Stomach smooth muscle (tissue), 2 donors: ENCODE measurements around the gene ASIP.
"Not testable (repeated sequence)": the region's sequence is repeated elsewhere in the genome, so short reads cannot be mapped to it uniquely, and the experiment has no call there.

ENCODE experiments used
- H3K27ac ChIP-seq: one replicate; pipeline ENCODE4 v1.7.0; 2013; ENCODE audit warnings: mild to moderate bottlenecking, low read length, inconsistent platforms
- H3K27me3 ChIP-seq, 2 donors: one replicate each; pipeline ENCODE4 v1.7.0; 2013; ENCODE audit warnings: low read length in 2 of 2; ENCODE audit not compliant: insufficient read depth in 2 of 2, control insufficient read depth in 1 of 2
- H3K36me3 ChIP-seq, 2 donors: one replicate each; pipeline ENCODE4 v1.7.0; 2013; ENCODE audit warnings: low read length in 2 of 2; ENCODE audit not compliant: control insufficient read depth in 2 of 2, insufficient read depth in 2 of 2
- H3K4me1 ChIP-seq: one replicate; pipeline ENCODE4 v1.7.0; 2013; ENCODE audit warnings: low read length; ENCODE audit not compliant: control insufficient read depth, insufficient read depth
- H3K4me3 ChIP-seq, 2 donors: one replicate each; pipeline ENCODE4 v1.7.0; 2013; ENCODE audit warnings: low read length in 2 of 2
- H3K9ac ChIP-seq, 2 donors: one replicate each; pipeline ENCODE4 v1.7.0; 2013; ENCODE audit warnings: low read length in 2 of 2, mild to moderate bottlenecking in 1 of 2
- H3K9me3 ChIP-seq, 2 donors: one replicate each; pipeline ENCODE4 v1.7.0; 2013; ENCODE audit warnings: low read length in 2 of 2; ENCODE audit not compliant: control insufficient read depth in 2 of 2
- donor health status: healthy.
- donor health status: Pancreatic carcinoma.

ASIP gene

GRCh38 chr20:34262488-34263288, 21.5 kb downstream of the ASIP start:
- H3K9me3 ChIP-seq, result no peaks in the 10 kb centered on the region
- H3K4me3 ChIP-seq, result no peak overlapping the region
- no peaks in the 10 kb centered on the region for H3K4me1 ChIP-seq
- peak overlapping the region; percentile 18 for H3K27ac ChIP-seq
- H3K36me3 ChIP-seq, result no peaks in the 10 kb centered on the region
- H3K9ac ChIP-seq, result no peak overlapping the region
- H3K27me3 ChIP-seq, result no peaks in the 10 kb centered on the region

GRCh38 chr20:34263468-34263867, 22.2 kb downstream of the ASIP start:
- H3K27ac ChIP-seq, H3K9ac ChIP-seq, H3K9me3 ChIP-seq, H3K4me1 ChIP-seq, H3K36me3 ChIP-seq, H3K4me3 ChIP-seq, H3K27me3 ChIP-seq: not testable (repeated sequence)

- no peak overlapping the region for H3K27ac ChIP-seq
- peaks cover 5 to 6% of the 10 kb centered on the region in 2 donors for H3K27me3 ChIP-seq
- no peaks in the 10 kb centered on the region for H3K9me3 ChIP-seq
- H3K4me3 ChIP-seq, result no peak overlapping the region
- no peak overlapping the region for H3K9ac ChIP-seq
- H3K4me1 ChIP-seq, result peaks cover 7% of the 10 kb centered on the region
- no peaks in the 10 kb centered on the region for H3K36me3 ChIP-seq
These were observed 22.9 kb downstream of the ASIP start for GRCh38 chr20:34264141-34264540.

GRCh38 chr20:34268145-34268544, 26.9 kb downstream of the ASIP start:
- H3K27ac ChIP-seq, result no peak overlapping the region
- H3K9me3 ChIP-seq, result no peaks in the 10 kb centered on the region
- H3K36me3 ChIP-seq, result no peaks in the 10 kb centered on the region
- H3K4me1 ChIP-seq, result peaks cover 13% of the 10 kb centered on the region
- H3K9ac ChIP-seq, result no peak overlapping the region
- no peak overlapping the region for H3K4me3 ChIP-seq
- peaks cover 6 to 7% of the 10 kb centered on the region in 2 donors for H3K27me3 ChIP-seq

GRCh38 chr20:34268851-34269636, 27.8 kb downstream of the ASIP start:
- Histone ChIP-seq H3K9ac (peak overlapping the region; percentile 36 to 42), H3K9me3 (no peaks in the 10 kb centered on the region), H3K4me3 (peak overlapping the region; percentile 36 to 71), H3K4me1 (peaks cover 13% of the 10 kb centered on the region), H3K36me3 (no peaks in the 10 kb centered on the region), H3K27me3 (peaks cover 6 to 7% of the 10 kb centered on the region in 2 donors), H3K27ac (no peak overlapping the region)

DNA sequence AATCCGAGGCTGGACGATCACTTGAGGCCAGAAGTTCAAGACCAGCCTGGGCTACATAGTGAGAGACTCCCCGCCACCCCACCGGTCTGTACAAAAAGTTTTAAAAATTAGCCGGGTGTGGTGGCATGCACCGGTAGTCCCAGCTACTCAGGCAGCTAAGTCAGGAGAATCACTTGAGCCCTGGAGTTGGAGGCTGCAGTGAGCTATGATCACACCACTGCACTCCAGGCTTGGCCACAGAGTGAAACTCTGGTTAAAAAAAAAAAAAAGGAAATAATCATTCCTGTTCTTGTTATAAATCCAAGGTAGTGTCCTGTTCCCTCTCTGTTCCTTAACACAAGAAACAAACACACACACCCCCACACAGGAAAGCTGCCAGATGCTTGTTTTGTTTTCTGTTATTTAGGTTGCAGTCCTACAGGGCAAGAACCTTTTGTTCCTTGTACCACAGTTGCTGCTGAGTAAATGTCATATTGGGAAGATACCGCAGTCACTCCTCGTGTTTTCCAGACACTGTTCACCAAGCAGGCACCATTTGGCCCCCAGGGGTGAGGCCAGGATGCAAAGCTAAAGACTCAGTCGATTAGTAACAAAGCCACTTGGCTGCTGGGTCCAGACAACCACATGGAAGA, 28.9 kb downstream of the ASIP start:
- Histone ChIP-seq H3K9me3 (no peaks in the 10 kb centered on the region), H3K4me1 (peaks cover 13% of the 10 kb centered on the region), H3K36me3 (no peaks in the 10 kb centered on the region), H3K4me3 (no peak overlapping the region), H3K27me3 (peaks cover 6 to 7% of the 10 kb centered on the region in 2 donors), H3K27ac (no peak overlapping the region), H3K9ac (no peak overlapping the region)

- no peak overlapping the region for H3K4me3 ChIP-seq
- no peak overlapping the region for H3K9ac ChIP-seq
- H3K27ac ChIP-seq, result no peak overlapping the region
- H3K4me1 ChIP-seq, result peaks cover 13% of the 10 kb centered on the region
- H3K36me3 ChIP-seq, result peaks cover 3 to 4% of the 10 kb centered on the region in 2 donors
- peaks cover 6 to 7% of the 10 kb centered on the region in 2 donors for H3K27me3 ChIP-seq
- H3K9me3 ChIP-seq, result no peaks in the 10 kb centered on the region
These were observed 30.7 kb downstream of the ASIP start for GRCh38 chr20:34271956-34272355.

DNA sequence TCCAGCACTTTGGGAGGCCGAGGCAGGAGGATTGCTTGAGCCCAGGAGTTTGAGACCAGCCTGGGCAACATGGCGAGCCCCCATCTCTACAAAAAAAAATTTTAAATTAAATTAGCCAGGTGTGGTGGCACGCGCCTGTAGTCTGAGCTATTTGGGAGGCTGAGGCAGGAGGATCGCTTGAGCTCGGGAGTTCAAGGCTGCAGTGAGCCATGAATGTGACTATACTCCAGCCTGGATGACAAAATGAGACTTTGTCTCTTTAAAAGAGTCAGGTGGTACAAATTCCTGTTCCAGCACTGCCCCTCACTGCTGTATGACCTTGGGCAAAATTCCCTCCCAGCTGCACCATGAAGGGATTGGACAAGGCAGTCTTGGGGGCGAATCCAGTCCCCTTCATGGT, 33.5 kb downstream of the ASIP start:
- no peak overlapping the region for H3K9ac ChIP-seq
- no peaks in the 10 kb centered on the region for H3K27me3 ChIP-seq
- no peak overlapping the region for H3K4me3 ChIP-seq
- H3K36me3 ChIP-seq, result peaks cover 7 to 12% of the 10 kb centered on the region in 2 donors
- peaks cover 3% of the 10 kb centered on the region for H3K4me1 ChIP-seq
- H3K9me3 ChIP-seq, result no peaks in the 10 kb centered on the region
- no peak overlapping the region for H3K27ac ChIP-seq

DNA sequence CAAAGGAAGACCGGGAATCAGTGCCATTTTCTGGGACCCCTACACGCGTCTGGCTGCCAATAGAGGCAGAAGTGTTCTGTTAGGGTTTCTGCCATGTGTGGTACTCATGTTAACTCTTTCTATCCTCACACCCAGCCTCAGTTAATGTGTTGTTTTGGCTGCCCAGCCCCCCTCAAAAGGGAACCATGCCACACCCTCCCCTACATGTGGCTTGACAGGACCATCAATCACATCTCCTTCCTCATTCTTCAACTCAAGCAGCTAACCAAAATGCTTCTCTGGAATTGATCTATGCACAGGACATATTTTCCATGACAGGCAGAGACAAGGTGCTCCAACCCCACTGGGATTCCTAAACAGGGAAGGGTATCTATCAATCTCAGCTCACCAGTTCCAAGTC, 40.0 kb downstream of the ASIP start:
- Histone ChIP-seq H3K27me3 (no peaks in the 10 kb centered on the region), H3K9me3 (no peaks in the 10 kb centered on the region), H3K36me3 (peaks cover 28 to 39% of the 10 kb centered on the region in 2 donors), H3K4me3 (no peak overlapping the region), H3K27ac (no peak overlapping the region), H3K9ac (no peak overlapping the region), H3K4me1 (no peaks in the 10 kb centered on the region)

- H3K4me3 ChIP-seq, result no peak overlapping the region
- H3K27ac ChIP-seq, result no peak overlapping the region
- H3K9ac ChIP-seq, result no peak overlapping the region
- H3K9me3 ChIP-seq, result no peaks in the 10 kb centered on the region
- H3K36me3 ChIP-seq, result peaks cover 28 to 43% of the 10 kb centered on the region in 2 donors
- no peaks in the 10 kb centered on the region for H3K4me1 ChIP-seq
- H3K27me3 ChIP-seq, result no peaks in the 10 kb centered on the region
These were observed 40.8 kb downstream of the ASIP start for GRCh38 chr20:34282041-34282440.
